ENCODE measurements around the gene AQP1. TPM values are rescaled to one million over a fixed set of nuclear protein-coding genes. Genes with fewer than 3 reads are reported as not detected.

The AQP1 gene
- total RNA-seq, 2 donors from 2014 or later, result 0.60 to 0.72 TPM

- ATAC-seq (replicated peaks in 1 of 2) (no peak), DNase-seq (no peak)
- no peaks in the 10 kb centered on the region for H3K9me3 Mint-ChIP-seq
- no peak overlapping the region for H3K4me3 Mint-ChIP-seq
- no peak overlapping the region for H3K27ac Mint-ChIP-seq
- no peaks in the 10 kb centered on the region for H3K36me3 Mint-ChIP-seq (ENCODE audit: insufficient read depth in 2 of 2)
- H3K27me3 Mint-ChIP-seq (ENCODE audit: low read depth), result no peaks in the 10 kb centered on the region
- H3K4me1 Mint-ChIP-seq (ENCODE audit: low read depth), result no peaks in the 10 kb centered on the region
These were observed 17.6 kb upstream of the AQP1 start for GRCh38 chr7:30894009-30894408.

DNA sequence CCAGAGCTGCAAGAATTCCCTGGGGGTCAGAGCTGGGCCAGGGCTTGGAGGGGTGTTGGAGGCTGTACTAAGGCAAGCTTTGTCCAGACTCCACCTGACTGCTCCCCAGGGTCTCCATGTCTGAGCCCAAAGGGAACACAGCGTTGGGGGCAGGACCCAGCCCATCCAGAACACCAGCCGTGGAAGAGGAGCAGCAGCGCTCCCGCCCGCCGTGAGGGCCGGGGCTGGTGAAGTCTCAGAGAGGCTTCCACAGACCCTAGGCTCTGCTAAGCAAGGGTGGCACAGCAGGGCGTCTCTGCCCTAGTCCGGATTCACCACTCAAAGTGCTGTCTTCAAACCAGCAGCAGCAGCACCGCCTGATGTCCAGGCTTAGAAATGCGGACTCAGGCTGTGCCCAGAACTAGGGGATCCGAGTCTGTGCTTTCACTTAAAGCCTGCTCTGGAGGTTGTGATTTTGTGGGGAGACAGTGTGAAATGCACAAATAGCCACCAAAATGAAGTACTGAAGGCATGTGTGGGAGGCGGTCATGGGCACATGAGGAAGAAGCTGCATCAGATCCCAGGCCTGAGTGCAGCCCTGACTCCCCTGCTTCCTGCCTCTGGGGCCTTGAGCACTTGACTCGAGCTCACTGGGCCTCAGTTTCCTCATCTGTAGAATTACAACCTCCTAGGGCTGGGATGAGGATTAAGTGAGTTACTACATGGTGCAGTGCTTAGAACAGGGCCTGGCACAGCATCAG lies 16.6 kb upstream of the AQP1 start:
- ATAC-seq (replicated peaks in 1 of 2) (no peak), DNase-seq (no peak)
- H3K27me3 Mint-ChIP-seq (ENCODE audit: low read depth), result no peaks in the 10 kb centered on the region
- no peaks in the 10 kb centered on the region for H3K36me3 Mint-ChIP-seq (ENCODE audit: insufficient read depth in 2 of 2)
- no peak overlapping the region for H3K4me3 Mint-ChIP-seq
- H3K27ac Mint-ChIP-seq, result no peak overlapping the region
- no peaks in the 10 kb centered on the region for H3K9me3 Mint-ChIP-seq
- no peaks in the 10 kb centered on the region for H3K4me1 Mint-ChIP-seq (ENCODE audit: low read depth)

GRCh38 chr7:30896036-30896435 lies 15.6 kb upstream of the AQP1 start:
- H3K4me1 Mint-ChIP-seq (ENCODE audit: low read depth), result no peaks in the 10 kb centered on the region
- H3K36me3 Mint-ChIP-seq (ENCODE audit: insufficient read depth in 2 of 2), result no peaks in the 10 kb centered on the region
- H3K9me3 Mint-ChIP-seq, result no peaks in the 10 kb centered on the region
- H3K27me3 Mint-ChIP-seq (ENCODE audit: low read depth), result no peaks in the 10 kb centered on the region
- no peak overlapping the region for H3K27ac Mint-ChIP-seq
- ATAC-seq (replicated peaks in 1 of 2) (no peak), DNase-seq (no peak)
- no peak overlapping the region for H3K4me3 Mint-ChIP-seq

GRCh38 chr7:30896783-30897637 lies 14.6 kb upstream of the AQP1 start:
- no peaks in the 10 kb centered on the region for H3K4me1 Mint-ChIP-seq (ENCODE audit: low read depth)
- no peaks in the 10 kb centered on the region for H3K36me3 Mint-ChIP-seq (ENCODE audit: insufficient read depth in 2 of 2)
- DNase-seq (no peak), ATAC-seq (replicated peaks in 1 of 2) (no peak)
- H3K9me3 Mint-ChIP-seq, result no peaks in the 10 kb centered on the region
- no peaks in the 10 kb centered on the region for H3K27me3 Mint-ChIP-seq (ENCODE audit: low read depth)
- H3K4me3 Mint-ChIP-seq, result no peak overlapping the region
- H3K27ac Mint-ChIP-seq, result no peak overlapping the region

DNA sequence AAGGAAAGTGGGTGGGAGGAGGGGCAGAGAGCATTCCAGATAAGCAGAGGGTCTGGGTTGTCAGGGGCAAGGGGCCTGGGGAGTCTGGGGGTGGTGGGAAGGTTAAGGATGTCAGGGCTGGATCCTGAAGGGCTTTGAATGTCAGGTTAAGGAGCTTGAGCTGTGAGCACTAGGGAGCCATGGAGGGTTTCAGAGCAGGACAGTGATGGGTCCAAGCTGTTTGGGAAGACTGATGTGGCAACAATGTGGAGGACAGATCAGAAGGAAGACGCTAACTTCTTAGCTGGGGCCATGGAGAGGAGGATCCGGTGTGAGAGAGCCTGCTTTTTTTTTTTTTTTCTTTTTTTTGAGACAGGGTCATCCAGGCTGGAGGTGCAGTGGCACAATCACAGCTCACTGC lies 13.9 kb upstream of the AQP1 start:
- ATAC-seq (replicated peaks in 1 of 2), result no peak
- no peaks in the 10 kb centered on the region for H3K4me1 Mint-ChIP-seq (ENCODE audit: low read depth)
- no peaks in the 10 kb centered on the region for H3K27me3 Mint-ChIP-seq (ENCODE audit: low read depth)
- H3K9me3 Mint-ChIP-seq, result no peaks in the 10 kb centered on the region
- no peak for DNase-seq
- H3K27ac Mint-ChIP-seq, result no peak overlapping the region
- H3K4me3 Mint-ChIP-seq, result no peak overlapping the region
- H3K36me3 Mint-ChIP-seq (ENCODE audit: insufficient read depth in 2 of 2), result no peaks in the 10 kb centered on the region

DNA sequence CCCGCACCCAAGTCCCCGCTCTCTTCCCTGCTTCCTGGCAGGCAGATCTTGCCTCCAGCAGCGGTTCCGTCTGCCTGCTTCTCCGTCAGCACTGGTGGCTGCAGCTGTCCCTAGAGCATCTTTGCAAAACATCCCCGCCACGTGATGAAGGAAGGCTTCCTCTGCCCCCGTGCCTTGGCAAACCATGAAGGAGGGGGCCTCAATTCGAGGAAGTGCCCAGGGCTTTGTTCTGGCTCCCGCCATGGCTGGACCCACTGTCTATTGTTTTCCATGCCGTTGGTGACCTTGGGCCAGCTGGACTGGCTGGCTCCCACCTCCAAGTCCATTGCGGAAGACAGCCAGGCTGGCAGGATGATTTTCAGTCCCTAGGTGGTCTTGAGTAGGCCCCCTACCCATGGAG lies 13.2 kb upstream of the AQP1 start:
- Mint-ChIP-seq H3K4me3 (no peak overlapping the region), H3K4me1 (ENCODE audit: low read depth) (no peaks in the 10 kb centered on the region), H3K27me3 (ENCODE audit: low read depth) (no peaks in the 10 kb centered on the region), H3K9me3 (no peaks in the 10 kb centered on the region), H3K27ac (no peak overlapping the region), H3K36me3 (ENCODE audit: insufficient read depth in 2 of 2) (no peaks in the 10 kb centered on the region)
- no peak for ATAC-seq (replicated peaks in 1 of 2)
- no peak for DNase-seq

- Mint-ChIP-seq H3K27ac (no peak overlapping the region), H3K36me3 (ENCODE audit: insufficient read depth in 2 of 2) (no peaks in the 10 kb centered on the region), H3K4me3 (no peak overlapping the region), H3K4me1 (ENCODE audit: low read depth) (no peaks in the 10 kb centered on the region), H3K9me3 (no peaks in the 10 kb centered on the region), H3K27me3 (ENCODE audit: low read depth) (no peaks in the 10 kb centered on the region)
- DNase-seq (no peak), ATAC-seq (replicated peaks in 1 of 2) (no peak)
These were observed 12.6 kb upstream of the AQP1 start for GRCh38 chr7:30899066-30899465.

DNA sequence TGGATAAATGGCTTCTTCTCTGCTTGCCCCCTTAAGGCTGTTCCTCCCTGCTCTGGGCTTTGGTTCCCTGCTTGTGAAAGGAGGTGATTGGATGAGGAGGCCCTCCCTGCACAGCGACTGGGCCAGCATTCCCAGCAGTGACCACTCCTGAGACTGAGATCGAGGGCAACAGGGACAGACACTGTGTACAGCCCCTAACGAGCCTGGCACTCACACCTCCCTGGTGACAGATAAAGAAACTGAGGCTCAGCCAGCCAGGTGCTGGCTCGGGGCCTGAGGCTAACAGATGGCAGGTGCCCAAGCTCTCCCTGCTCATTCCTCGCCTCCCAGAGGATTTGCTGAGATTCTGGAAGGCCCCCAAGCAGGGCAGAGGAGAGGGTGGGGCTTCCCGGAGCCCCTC lies 12.0 kb upstream of the AQP1 start:
- Mint-ChIP-seq H3K27me3 (ENCODE audit: low read depth) (no peaks in the 10 kb centered on the region), H3K27ac (no peak overlapping the region), H3K4me1 (ENCODE audit: low read depth) (no peaks in the 10 kb centered on the region), H3K36me3 (ENCODE audit: insufficient read depth in 2 of 2) (no peaks in the 10 kb centered on the region), H3K9me3 (no peaks in the 10 kb centered on the region), H3K4me3 (no peak overlapping the region)
- ATAC-seq (replicated peaks in 1 of 2) (no peak), DNase-seq (no peak)

GRCh38 chr7:30900053-30900452 lies 11.6 kb upstream of the AQP1 start:
- Mint-ChIP-seq H3K27me3 (ENCODE audit: low read depth) (no peaks in the 10 kb centered on the region), H3K36me3 (ENCODE audit: insufficient read depth in 2 of 2) (no peaks in the 10 kb centered on the region), H3K9me3 (no peaks in the 10 kb centered on the region), H3K4me3 (no peak overlapping the region), H3K27ac (no peak overlapping the region), H3K4me1 (ENCODE audit: low read depth) (no peaks in the 10 kb centered on the region)
- DNase-seq (no peak), ATAC-seq (replicated peaks in 1 of 2) (no peak)

DNA sequence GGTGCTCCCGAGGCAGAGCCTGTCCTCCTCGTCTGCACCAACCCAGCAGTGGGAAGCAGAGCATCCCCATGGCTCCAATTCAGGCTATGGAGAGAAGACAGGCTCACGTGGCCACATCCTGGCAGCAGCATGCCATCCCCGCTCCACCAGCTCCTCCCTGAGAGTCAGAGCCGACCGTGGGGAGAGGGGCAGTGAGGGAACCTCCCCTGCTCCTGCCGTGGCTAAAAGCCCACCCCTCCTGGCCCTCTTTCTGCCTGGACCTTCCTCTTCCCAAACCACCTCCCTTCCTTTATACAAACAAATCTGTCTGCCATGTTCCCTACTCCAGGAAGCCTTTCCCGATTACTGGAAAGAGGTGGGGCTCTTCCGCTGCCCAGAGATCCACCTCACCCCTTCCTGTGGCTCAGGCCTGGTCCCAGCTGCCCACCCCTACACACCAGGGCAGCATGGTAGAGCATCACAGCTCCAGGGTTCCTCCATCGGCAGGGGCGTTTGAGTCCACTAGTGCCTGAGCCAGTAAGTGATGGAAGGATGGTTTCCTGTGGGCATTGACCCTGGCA lies 10.8 kb upstream of the AQP1 start:
- Mint-ChIP-seq H3K27me3 (ENCODE audit: low read depth) (no peaks in the 10 kb centered on the region), H3K27ac (no peak overlapping the region), H3K4me3 (no peak overlapping the region), H3K36me3 (ENCODE audit: insufficient read depth in 2 of 2) (no peaks in the 10 kb centered on the region), H3K4me1 (ENCODE audit: low read depth) (no peaks in the 10 kb centered on the region), H3K9me3 (no peaks in the 10 kb centered on the region)
- DNase-seq (no peak), ATAC-seq (replicated peaks in 1 of 2) (no peak)

GRCh38 chr7:30901856-30902255 lies 9.8 kb upstream of the AQP1 start:
- no peaks in the 10 kb centered on the region for H3K9me3 Mint-ChIP-seq
- no peak overlapping the region for H3K27ac Mint-ChIP-seq
- no peaks in the 10 kb centered on the region for H3K36me3 Mint-ChIP-seq (ENCODE audit: insufficient read depth in 2 of 2)
- no peak overlapping the region for H3K4me3 Mint-ChIP-seq
- ATAC-seq (replicated peaks in 1 of 2), result no peak
- DNase-seq, result no peak
- no peaks in the 10 kb centered on the region for H3K4me1 Mint-ChIP-seq (ENCODE audit: low read depth)
- no peaks in the 10 kb centered on the region for H3K27me3 Mint-ChIP-seq (ENCODE audit: low read depth)

DNA sequence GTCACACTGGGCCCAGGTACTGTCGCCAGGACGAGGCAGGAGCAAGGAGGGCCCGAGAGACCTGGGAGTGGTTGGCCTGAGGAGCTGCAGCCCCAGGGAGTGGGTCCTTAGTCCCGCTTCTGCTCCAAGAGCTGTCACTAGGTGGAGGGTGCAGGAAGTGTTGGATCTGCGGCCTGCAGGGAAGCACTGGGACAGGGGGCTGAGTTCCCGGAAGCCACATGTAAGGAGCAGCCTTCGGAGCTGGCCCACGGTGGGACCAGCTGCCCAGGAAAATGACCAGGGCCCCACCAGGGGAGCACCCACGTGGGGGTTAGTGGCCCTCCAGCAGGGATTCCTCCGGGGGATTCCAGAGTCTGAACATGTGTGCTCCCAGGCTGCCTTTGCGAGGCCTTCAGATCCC lies 9.2 kb upstream of the AQP1 start:
- no peak for ATAC-seq (replicated peaks in 1 of 2)
- Mint-ChIP-seq H3K4me1 (ENCODE audit: low read depth) (no peaks in the 10 kb centered on the region), H3K36me3 (ENCODE audit: insufficient read depth in 2 of 2) (no peaks in the 10 kb centered on the region), H3K9me3 (no peaks in the 10 kb centered on the region), H3K4me3 (no peak overlapping the region), H3K27ac (no peak overlapping the region), H3K27me3 (ENCODE audit: low read depth) (no peaks in the 10 kb centered on the region)
- no peak for DNase-seq

DNA sequence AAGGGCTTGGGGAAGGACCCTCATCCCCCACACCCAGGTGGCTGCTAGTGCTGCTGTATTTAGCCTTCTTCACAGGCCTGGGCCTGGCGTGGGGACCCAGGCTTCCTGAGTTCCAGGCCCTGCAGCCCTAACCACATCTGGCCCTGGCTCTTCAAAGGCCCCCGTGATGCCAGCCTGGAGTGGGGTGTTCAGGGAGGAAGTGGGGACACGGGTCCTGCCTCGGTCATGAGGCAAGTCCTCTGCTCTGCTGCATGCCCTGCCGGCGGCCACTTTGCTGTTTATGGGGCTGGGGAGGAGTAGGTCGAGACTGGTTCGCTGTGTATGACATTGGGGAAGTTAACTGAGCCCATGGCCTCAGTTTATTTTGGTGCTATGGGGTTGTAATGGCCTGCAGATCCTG lies 8.5 kb upstream of the AQP1 start:
- no peak overlapping the region for H3K4me3 Mint-ChIP-seq

More for the DNA sequence above, 8.5 kb upstream of the AQP1 start:
- no peaks in the 10 kb centered on the region for H3K4me1 Mint-ChIP-seq (ENCODE audit: low read depth)
- H3K27ac Mint-ChIP-seq, result no peak overlapping the region
- H3K27me3 Mint-ChIP-seq (ENCODE audit: low read depth), result no peaks in the 10 kb centered on the region
- no peak for ATAC-seq (replicated peaks in 1 of 2)
- no peak for DNase-seq
- H3K9me3 Mint-ChIP-seq, result no peaks in the 10 kb centered on the region
- H3K36me3 Mint-ChIP-seq (ENCODE audit: insufficient read depth in 2 of 2), result no peaks in the 10 kb centered on the region

Data from activated T-cell treated with anti-CD3 and anti-CD28 coated beads, Interleukin-2, amount 50 U/mL, for 72 hours (primary cell).